BLaER1 (cell line): Measurements from ENCODE around the gene LITAFD.
A peak's percentile ranks its signal among the peaks of the same experiment; 100 is the strongest.

Source experiments
- H3K27ac ChIP-seq: shearing (Covaris generic); formaldehyde crosslinking; 2 replicates; pipeline ENCODE4 v1.8.1; 2022
- H3K27me3 ChIP-seq: shearing (Covaris generic); formaldehyde crosslinking; 2 replicates; pipeline ENCODE4 v1.8.1; 2022
- H3K36me3 ChIP-seq: shearing (Covaris generic); formaldehyde crosslinking; 2 replicates; pipeline ENCODE4 v1.8.1; 2022
- H3K4me1 ChIP-seq: shearing (Covaris generic); formaldehyde crosslinking; 2 replicates; pipeline ENCODE4 v1.8.1; 2022
- H3K4me2 ChIP-seq: shearing (Covaris generic); formaldehyde crosslinking; 2 replicates; pipeline ENCODE4 v1.8.1; 2022
- H3K4me3 ChIP-seq: shearing (Covaris generic); formaldehyde crosslinking; 2 replicates; pipeline ENCODE4 v1.8.1; 2022
- H3K9ac ChIP-seq: shearing (Covaris generic); formaldehyde crosslinking; 2 replicates; pipeline ENCODE4 v1.8.1; 2022
- H3K9me3 ChIP-seq: shearing (Covaris generic); formaldehyde crosslinking; 2 replicates; pipeline ENCODE4 v1.8.1; 2022
- H4K20me1 ChIP-seq: shearing (Covaris generic); formaldehyde crosslinking; 2 replicates; pipeline ENCODE4 v1.8.1; 2022
- Cebpa-rat ChIP-seq: shearing (Covaris generic); IDR thresholded peaks from 2 replicates; pipeline ENCODE4 v1.8.1; 2022

The LITAFD gene

DNA sequence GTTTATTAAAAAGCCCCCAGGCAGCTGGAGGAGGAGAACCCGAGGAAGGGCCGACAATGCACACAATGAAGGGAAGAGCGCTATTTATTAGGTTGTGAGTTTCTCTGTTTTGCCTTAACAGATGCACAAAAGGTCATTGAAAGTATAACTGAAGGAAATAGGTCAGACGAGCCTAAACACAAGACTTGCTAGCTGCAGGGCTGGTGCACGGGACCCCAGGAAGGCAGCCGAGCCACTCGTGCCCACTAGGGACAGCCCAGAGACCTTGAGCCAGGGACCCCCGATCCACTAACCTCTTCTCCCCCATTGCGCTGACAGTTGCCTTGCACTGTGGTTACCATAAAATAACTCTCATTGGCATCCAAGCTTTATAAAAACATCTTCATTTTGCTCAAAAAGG is 11.3 kb downstream of the LITAFD start:
- Histone ChIP-seq H3K36me3 (peaks cover 82% of the 10 kb centered on the region), H3K9ac (peak overlapping the region; percentile 50), H3K4me3 (no peak overlapping the region; the same call in 1 of the 2 replicates), H3K27me3 (no peaks in the 10 kb centered on the region), H4K20me1 (peaks cover 84% of the 10 kb centered on the region), H3K4me2 (peak overlapping the region; percentile 87), H3K27ac (peak overlapping the region; percentile 36), H3K4me1 (peaks cover 67% of the 10 kb centered on the region), H3K9me3 (no peaks in the 10 kb centered on the region)
- no peak for TF ChIP-seq Cebpa-rat

GRCh38 chr16:8893976-8894690 is 12.0 kb downstream of the LITAFD start:
- Histone ChIP-seq H3K9me3 (no peaks in the 10 kb centered on the region), H3K36me3 (peaks cover 85% of the 10 kb centered on the region), H3K9ac (peak overlapping the region; percentile 50), H3K27me3 (no peaks in the 10 kb centered on the region), H3K27ac (peak overlapping the region; percentile 36; the same call in 1 of the 2 replicates), H3K4me1 (peaks cover 60% of the 10 kb centered on the region), H4K20me1 (peaks cover 84% of the 10 kb centered on the region), H3K4me2 (peak overlapping the region; percentile 87), H3K4me3 (peak overlapping the region; percentile 10; the same call in 1 of the 2 replicates)
- TF ChIP-seq Cebpa-rat, result no peak

DNA sequence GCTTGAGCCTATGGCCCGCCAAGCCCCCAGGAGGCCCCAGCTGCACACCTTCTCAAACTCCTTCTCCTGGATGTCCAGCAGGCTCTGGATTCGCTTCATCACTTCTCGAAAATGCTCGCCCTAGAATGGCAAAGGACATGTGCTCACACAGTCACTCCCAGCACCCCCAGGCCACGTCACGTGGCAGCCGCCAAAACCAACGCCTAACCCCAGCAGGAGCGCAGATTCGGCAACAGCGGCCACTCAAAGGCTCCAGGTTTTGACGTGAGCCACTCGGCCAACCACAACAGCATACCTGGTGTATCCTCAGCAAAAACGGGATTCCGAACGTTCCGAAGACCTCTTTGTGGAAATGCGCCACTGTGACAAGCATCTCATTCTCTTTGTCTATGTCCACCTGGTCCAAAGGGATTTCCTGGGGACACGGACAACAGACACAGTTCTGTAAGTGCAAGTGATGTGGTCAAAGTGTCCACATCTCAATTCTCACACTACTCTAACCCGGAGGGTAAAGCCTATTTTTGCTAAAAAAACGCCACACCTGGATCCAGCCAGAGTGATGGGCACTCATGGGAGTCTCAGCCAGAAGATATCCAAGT is 12.7 kb downstream of the LITAFD start:
- Histone ChIP-seq H3K27me3 (no peaks in the 10 kb centered on the region), H3K9ac (peak overlapping the region; percentile 50; the same call in 1 of the 2 replicates), H4K20me1 (peaks cover 84% of the 10 kb centered on the region), H3K4me3 (no peak overlapping the region), H3K4me2 (peak overlapping the region; percentile 87), H3K36me3 (peaks cover 85% of the 10 kb centered on the region), H3K4me1 (peaks cover 53% of the 10 kb centered on the region), H3K27ac (no peak overlapping the region), H3K9me3 (no peaks in the 10 kb centered on the region)
- TF ChIP-seq Cebpa-rat, result no peak

DNA sequence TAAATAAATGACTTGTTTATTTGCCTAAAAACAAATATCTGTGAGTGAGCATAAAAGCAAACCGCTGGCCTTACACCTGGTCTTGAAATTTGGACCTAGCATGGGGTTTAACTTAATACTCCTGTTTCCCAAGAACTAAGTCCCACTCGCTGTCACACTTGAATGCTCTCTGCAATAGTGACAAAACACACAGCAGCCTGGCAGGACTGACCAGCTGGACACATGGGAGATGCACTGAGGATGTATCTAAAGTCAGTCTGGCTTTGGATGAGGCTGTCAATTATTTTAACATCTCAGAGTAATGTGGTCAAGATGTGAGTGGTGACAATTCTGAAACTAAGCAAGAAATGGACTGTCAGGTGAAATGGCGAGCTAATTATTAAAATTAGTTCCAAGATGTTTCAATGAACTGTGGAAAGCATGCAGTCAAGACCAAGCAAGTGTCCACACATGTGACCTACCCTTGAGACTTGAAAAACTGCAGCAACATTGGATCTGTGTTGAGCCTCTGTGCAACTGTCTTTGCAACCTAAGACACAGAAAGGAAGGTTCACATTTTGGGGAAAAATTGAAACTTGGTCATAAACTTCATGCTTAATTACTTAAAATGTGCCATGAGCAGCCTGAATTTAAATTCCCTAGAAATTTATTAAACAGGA is 16.6 kb downstream of the LITAFD start:
- no peak for TF ChIP-seq Cebpa-rat
- no peak overlapping the region for H3K27ac ChIP-seq
- H4K20me1 ChIP-seq, result peaks cover 81% of the 10 kb centered on the region
- no peaks in the 10 kb centered on the region for H3K9me3 ChIP-seq
- no peak overlapping the region for H3K9ac ChIP-seq
- no peak overlapping the region for H3K4me3 ChIP-seq
- H3K27me3 ChIP-seq, result no peaks in the 10 kb centered on the region
- peaks cover 99% of the 10 kb centered on the region for H3K36me3 ChIP-seq
- peaks cover 14% of the 10 kb centered on the region for H3K4me1 ChIP-seq
- H3K4me2 ChIP-seq, result no peak overlapping the region

DNA sequence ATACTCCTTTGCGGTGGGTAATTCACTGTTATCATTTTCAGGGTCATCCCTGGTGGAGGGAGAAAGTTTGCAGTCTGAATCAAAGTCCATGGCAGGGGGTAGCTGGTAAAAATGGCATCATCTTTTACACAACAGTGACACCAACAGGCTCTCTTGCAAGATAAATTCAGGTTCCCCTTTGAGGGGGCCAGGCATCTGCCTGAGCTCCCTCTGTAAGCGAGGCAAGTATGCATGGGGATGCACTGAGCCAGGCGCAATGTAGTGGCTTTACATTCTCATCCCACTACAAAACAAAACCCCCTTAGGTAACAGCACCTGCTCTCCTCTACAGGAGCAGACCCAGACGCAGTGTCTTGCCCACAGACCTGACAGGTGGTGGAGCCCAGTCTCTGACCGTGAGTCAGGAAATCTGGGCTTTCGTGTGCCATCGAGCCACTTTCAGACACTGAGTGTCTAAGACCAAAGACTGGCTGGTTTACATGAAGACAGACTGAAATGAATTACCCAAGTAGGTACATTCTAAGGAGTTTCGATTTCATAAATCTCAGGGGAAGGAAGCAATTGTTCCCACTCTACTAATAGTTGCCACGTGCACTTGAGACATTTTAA is 17.7 kb downstream of the LITAFD start:
- Histone ChIP-seq H3K9me3 (no peaks in the 10 kb centered on the region), H3K9ac (no peak overlapping the region), H3K4me3 (no peak overlapping the region), H3K36me3 (peaks cover 99% of the 10 kb centered on the region), H3K27ac (no peak overlapping the region), H3K4me1 (peaks cover 3% of the 10 kb centered on the region), H3K4me2 (no peak overlapping the region), H3K27me3 (no peaks in the 10 kb centered on the region), H4K20me1 (peaks cover 81% of the 10 kb centered on the region)
- no peak for TF ChIP-seq Cebpa-rat

DNA sequence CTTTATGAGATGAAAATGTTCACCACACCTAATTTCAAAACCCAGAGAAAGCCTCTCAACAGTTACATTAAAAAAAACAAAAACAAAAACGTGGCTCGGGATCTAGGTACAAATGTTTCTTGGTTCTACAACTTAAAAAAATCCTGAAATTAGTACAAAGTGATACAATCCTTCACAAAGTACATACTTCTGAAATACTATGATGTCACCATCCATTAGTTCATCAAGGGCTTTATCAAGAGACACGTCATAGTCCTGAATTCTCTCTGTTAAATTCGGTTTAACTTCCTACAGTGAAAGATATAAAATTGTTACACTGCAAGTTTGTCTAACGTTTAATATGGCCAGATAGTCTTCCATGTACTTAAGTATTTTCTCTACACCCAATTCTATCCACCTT is 18.2 kb downstream of the LITAFD start:
- H3K4me2 ChIP-seq, result no peak overlapping the region
- TF ChIP-seq Cebpa-rat, result no peak
- peaks cover 99% of the 10 kb centered on the region for H3K36me3 ChIP-seq
- H3K27me3 ChIP-seq, result no peaks in the 10 kb centered on the region
- H3K4me3 ChIP-seq, result no peak overlapping the region
- no peaks in the 10 kb centered on the region for H3K9me3 ChIP-seq
- peaks cover 81% of the 10 kb centered on the region for H4K20me1 ChIP-seq
- H3K4me1 ChIP-seq, result no peaks in the 10 kb centered on the region; the same call in 1 of the 2 replicates
- no peak overlapping the region for H3K27ac ChIP-seq
- H3K9ac ChIP-seq, result no peak overlapping the region

- H4K20me1 ChIP-seq, result peaks cover 91% of the 10 kb centered on the region
- H3K4me1 ChIP-seq, result no peaks in the 10 kb centered on the region
- peaks cover 99% of the 10 kb centered on the region for H3K36me3 ChIP-seq
- no peak overlapping the region for H3K27ac ChIP-seq
- H3K27me3 ChIP-seq, result no peaks in the 10 kb centered on the region
- 0 out of 2 replicates have a peak overlapping the region, but pooled peaks have one; percentile 7 for H3K9ac ChIP-seq
- H3K4me3 ChIP-seq, result no peak overlapping the region
- no peaks in the 10 kb centered on the region for H3K9me3 ChIP-seq
- TF ChIP-seq Cebpa-rat, result no peak
- H3K4me2 ChIP-seq, result no peak overlapping the region
These were observed 19.2 kb downstream of the LITAFD start for GRCh38 chr16:8901320-8901861.

DNA sequence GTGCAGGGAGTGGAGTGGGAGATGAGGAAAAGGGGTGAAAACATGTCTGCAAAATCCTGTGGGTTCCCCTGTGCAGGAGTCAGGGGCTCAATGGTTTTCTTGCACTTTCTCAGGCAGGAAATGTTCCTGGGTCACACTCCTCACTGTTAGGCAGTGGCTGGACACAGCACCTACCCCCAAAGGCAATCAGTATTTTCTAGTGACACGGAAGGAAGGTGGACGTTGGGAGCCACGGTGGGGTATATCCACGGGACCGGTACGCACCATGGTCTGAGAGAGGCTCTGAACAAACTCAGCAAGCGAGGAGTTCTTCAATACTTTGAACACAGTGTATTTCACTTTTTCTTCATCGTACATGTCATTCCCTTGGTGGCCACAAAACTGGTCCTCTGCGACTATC is 20.9 kb downstream of the LITAFD start:
- Histone ChIP-seq H4K20me1 (peaks cover 96% of the 10 kb centered on the region), H3K4me1 (no peaks in the 10 kb centered on the region), H3K27ac (no peak overlapping the region), H3K36me3 (peaks cover 99% of the 10 kb centered on the region), H3K27me3 (no peaks in the 10 kb centered on the region), H3K4me2 (no peak overlapping the region), H3K9ac (no peak overlapping the region), H3K9me3 (no peaks in the 10 kb centered on the region), H3K4me3 (no peak overlapping the region)
- TF ChIP-seq Cebpa-rat, result no peak

GRCh38 chr16:8904018-8904430 is 21.9 kb downstream of the LITAFD start:
- H3K36me3 ChIP-seq, result peaks cover 99% of the 10 kb centered on the region

More at GRCh38 chr16:8904018-8904430, 21.9 kb downstream of the LITAFD start:
- Histone ChIP-seq H3K27ac (no peak overlapping the region), H3K27me3 (no peaks in the 10 kb centered on the region), H4K20me1 (peaks cover 96% of the 10 kb centered on the region), H3K4me1 (no peaks in the 10 kb centered on the region), H3K9ac (no peak overlapping the region), H3K4me3 (no peak overlapping the region), H3K9me3 (no peaks in the 10 kb centered on the region), H3K4me2 (no peak overlapping the region)
- no peak for TF ChIP-seq Cebpa-rat
